Natural killer cell (primary cell): ENCODE measurements around the gene PSEN1. TPM values are rescaled to one million over a fixed set of nuclear protein-coding genes. Genes with fewer than 3 reads are reported as not detected.
"Not testable (repeated sequence)": the region's sequence is repeated elsewhere in the genome, so short reads cannot be mapped to it uniquely, and the experiment has no call there.

ENCODE experiments used
- ATAC-seq, 3 donors: fragments of 150-1000 bp in 2 of 3; fragments of 200-7000 bp in 1 of 3; cut with Tn5 transposase; 1 replicate in 1 of 3; 2 replicates in 2 of 3; pipeline ENCODE4 v1.10.0; 2021; ENCODE audit warnings: mild to moderate bottlenecking in 2 of 3, moderate library complexity in 2 of 3
- DNase-seq, 2 donors: peaks; one replicate each; pipeline versions ENCODE4 v3.0.0 to v3.0.0-alpha.2; 2013 to 2021; ENCODE audit warnings: mixed read lengths in 1 of 2
- H3K27ac ChIP-seq: one replicate; pipeline ENCODE4 v1.5.1; 2013; ENCODE audit warnings: mild to moderate bottlenecking, low read length
- H3K27me3 ChIP-seq: one replicate; pipeline ENCODE4 v1.6.1; 2013; ENCODE audit warnings: low read length; ENCODE audit not compliant: control insufficient read depth, insufficient read depth
- H3K36me3 ChIP-seq: one replicate; pipeline ENCODE4 v1.6.1; 2013; ENCODE audit warnings: low read length; ENCODE audit not compliant: control insufficient read depth, insufficient read depth
- H3K4me1 ChIP-seq: one replicate; pipeline ENCODE4 v1.6.1; 2013; ENCODE audit warnings: low read length; ENCODE audit not compliant: control insufficient read depth, insufficient read depth
- H3K4me3 ChIP-seq: one replicate; pipeline ENCODE4 v1.5.1; 2013; ENCODE audit warnings: low read length
- H3K9me3 ChIP-seq: one replicate; pipeline ENCODE4 v1.6.1; 2013; ENCODE audit warnings: low read length; ENCODE audit not compliant: control insufficient read depth, insufficient read depth
- H3K27ac Mint-ChIP-seq, 2 donors: one replicate each; pipeline ENCODE4 v1.8.0; 2022; ENCODE audit warnings: mild to moderate bottlenecking in 2 of 2, mixed read lengths in 2 of 2, moderate library complexity in 1 of 2
- H3K27me3 Mint-ChIP-seq, 2 donors: one replicate each; pipeline ENCODE4 v1.8.0; 2022; ENCODE audit warnings: low read depth in 2 of 2, mixed read lengths in 2 of 2
- H3K36me3 Mint-ChIP-seq: one replicate; pipeline ENCODE4 v1.8.0; 2022; ENCODE audit warnings: mixed read lengths
- H3K4me1 Mint-ChIP-seq, 2 donors: one replicate each; pipeline ENCODE4 v1.8.0; 2022; ENCODE audit warnings: mixed read lengths in 2 of 2
- H3K4me3 Mint-ChIP-seq: one replicate; pipeline ENCODE4 v1.8.0; 2022; ENCODE audit warnings: mild to moderate bottlenecking, moderate library complexity, mixed read lengths
- H3K9me3 Mint-ChIP-seq, 2 donors: one replicate each; pipeline ENCODE4 v1.8.0; 2022; ENCODE audit warnings: mixed read lengths in 2 of 2
- WGBS: methylation state at CpG from one replicate; pipeline ENCODE4 v1.1.7; 2013; ENCODE audit warnings: missing lambda C conversion rate; ENCODE audit not compliant: insufficient coverage; 5-methylcytosine and 5-hydroxymethylcytosine counted together
- intact Hi-C: fragments of 100-400 bp; cut with micrococcal nuclease; formaldehyde crosslinking; loops from one replicate; pipeline ENCODE4 v1.14.2; 2022
- total RNA-seq, 4 donors: library from RNA; stranded (reverse); fragments of 120-200 nt in 1 of 4; gene quantifications; one replicate each; pipeline versions ENCODE4 v1.2.3 to v1.2.4, GENCODE V29; 2013 to 2022
- TF ChIP-seq, protein P1 (sequence below): fragments of 200-600 bp; IDR thresholded peaks from one replicate; pipeline ENCODE4 v1.8.0; 2022; ENCODE audit warnings: antibody characterized with exemption

Gene PSEN1
- total RNA-seq, 3 donors from 2014 or later (not counting 1 experiment from before 2014, with no cell fraction given), result 47.1 to 62.6 (median 55.2) TPM

DNA sequence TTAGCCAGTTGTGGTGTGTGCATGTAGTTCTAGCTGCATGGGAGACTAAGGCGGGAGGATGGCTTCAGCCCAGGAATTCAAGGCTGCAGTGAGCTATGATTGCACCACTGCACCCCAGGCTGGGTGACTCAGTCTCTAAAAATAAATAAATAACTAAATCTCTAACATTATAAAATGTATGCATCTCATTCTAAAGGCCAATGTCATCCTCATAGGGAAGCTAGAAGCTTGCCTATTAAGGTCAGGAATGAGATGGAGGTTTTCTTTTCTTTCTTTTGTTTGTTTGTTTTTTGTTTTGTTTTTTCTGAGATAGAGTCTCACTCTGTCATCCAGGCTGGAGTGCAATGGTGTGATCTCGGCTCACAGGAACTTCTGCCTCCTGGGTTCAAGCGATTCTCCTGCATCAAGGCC is 52.2 kb downstream of the PSEN1 start:
- no peak for ATAC-seq
- H3K27me3 ChIP-seq, result no peaks in the 10 kb centered on the region
- H3K36me3 Mint-ChIP-seq, result no peaks in the 10 kb centered on the region
- no peaks in the 10 kb centered on the region for H3K27me3 Mint-ChIP-seq
- no peaks in the 10 kb centered on the region for H3K9me3 ChIP-seq
- TF ChIP-seq, protein P1, sequence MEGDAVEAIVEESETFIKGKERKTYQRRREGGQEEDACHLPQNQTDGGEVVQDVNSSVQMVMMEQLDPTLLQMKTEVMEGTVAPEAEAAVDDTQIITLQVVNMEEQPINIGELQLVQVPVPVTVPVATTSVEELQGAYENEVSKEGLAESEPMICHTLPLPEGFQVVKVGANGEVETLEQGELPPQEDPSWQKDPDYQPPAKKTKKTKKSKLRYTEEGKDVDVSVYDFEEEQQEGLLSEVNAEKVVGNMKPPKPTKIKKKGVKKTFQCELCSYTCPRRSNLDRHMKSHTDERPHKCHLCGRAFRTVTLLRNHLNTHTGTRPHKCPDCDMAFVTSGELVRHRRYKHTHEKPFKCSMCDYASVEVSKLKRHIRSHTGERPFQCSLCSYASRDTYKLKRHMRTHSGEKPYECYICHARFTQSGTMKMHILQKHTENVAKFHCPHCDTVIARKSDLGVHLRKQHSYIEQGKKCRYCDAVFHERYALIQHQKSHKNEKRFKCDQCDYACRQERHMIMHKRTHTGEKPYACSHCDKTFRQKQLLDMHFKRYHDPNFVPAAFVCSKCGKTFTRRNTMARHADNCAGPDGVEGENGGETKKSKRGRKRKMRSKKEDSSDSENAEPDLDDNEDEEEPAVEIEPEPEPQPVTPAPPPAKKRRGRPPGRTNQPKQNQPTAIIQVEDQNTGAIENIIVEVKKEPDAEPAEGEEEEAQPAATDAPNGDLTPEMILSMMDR, result no peak
- H3K4me1 ChIP-seq, result no peaks in the 10 kb centered on the region
- H3K27ac Mint-ChIP-seq, result no peak overlapping the region
- peaks cover 29% of the 10 kb centered on the region for H3K36me3 ChIP-seq
- H3K27ac ChIP-seq, result no peak overlapping the region
- H3K9me3 Mint-ChIP-seq, result no peaks in the 10 kb centered on the region
- peaks cover 0 to 3% of the 10 kb centered on the region in 2 donors for H3K4me1 Mint-ChIP-seq
- intact Hi-C loops, result no loop called here
- WGBS, result 96% methylated on average over 3 of the region's 3 CpGs
- DNase-seq, result no peak
- no peak overlapping the region for H3K4me3 ChIP-seq
- H3K4me3 Mint-ChIP-seq, result no peak overlapping the region

DNA sequence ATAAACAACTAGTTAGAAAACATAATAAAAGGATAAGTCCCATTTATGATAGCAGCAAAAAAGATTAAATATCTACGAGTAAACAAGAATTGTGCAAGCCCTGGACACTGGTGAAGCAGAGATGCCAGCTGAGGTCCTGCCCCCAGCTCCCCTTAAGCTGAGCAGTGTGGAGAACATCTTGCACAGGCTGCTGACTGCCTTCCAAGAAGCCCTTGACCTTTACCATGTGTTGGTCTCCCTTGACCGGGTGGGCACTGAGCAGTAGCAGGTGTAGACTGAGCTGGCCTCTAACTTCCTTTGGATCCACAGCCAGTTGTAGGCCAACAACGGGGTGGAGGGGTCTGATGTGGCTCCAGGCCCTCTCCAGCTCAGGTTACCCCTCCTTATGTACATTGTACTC is 53.3 kb downstream of the PSEN1 start:
- H3K27me3 Mint-ChIP-seq, result no peaks in the 10 kb centered on the region
- Histone ChIP-seq H3K9me3 (no peaks in the 10 kb centered on the region), H3K4me3 (no peak overlapping the region), H3K36me3 (peaks cover 36% of the 10 kb centered on the region), H3K4me1 (no peaks in the 10 kb centered on the region), H3K27ac (no peak overlapping the region), H3K27me3 (no peaks in the 10 kb centered on the region)
- ATAC-seq (no peak), DNase-seq (no peak)
- 93% methylated on average over 3 of the region's 3 CpGs for WGBS
- peaks cover 0 to 3% of the 10 kb centered on the region in 2 donors for H3K4me1 Mint-ChIP-seq
- intact Hi-C loops, result no loop called here
- H3K27ac Mint-ChIP-seq, result peak overlapping the region in 1 of 2 donors; percentile 23
- H3K4me3 Mint-ChIP-seq, result no peak overlapping the region
- H3K36me3 Mint-ChIP-seq, result no peaks in the 10 kb centered on the region
- no peaks in the 10 kb centered on the region for H3K9me3 Mint-ChIP-seq
- TF ChIP-seq, protein P1, result no peak

DNA sequence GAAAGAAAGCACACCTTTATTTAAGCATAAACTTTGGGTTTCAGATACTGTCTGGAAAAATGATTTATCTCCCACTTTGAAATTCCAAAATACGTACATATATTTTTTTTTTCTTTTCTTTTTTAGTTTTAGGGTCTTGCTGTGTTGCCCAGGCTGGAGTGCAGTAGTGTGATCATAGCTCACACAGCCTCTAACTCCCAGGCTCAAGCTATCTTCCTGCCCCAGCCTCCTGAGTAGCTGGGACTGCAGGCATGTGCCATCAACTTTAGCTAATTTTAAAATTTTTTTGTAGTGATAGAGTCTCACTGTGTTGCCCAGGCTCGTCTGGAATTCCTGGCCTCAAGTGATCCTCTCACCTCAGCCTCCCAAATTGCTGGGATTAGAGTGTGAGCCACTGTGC is 55.1 kb downstream of the PSEN1 start:
- ATAC-seq (no peak), DNase-seq (no peak)
- intact Hi-C loops, result no loop called here
- Histone ChIP-seq H3K27ac (no peak overlapping the region), H3K27me3 (no peaks in the 10 kb centered on the region), H3K4me3 (no peak overlapping the region), H3K9me3 (no peaks in the 10 kb centered on the region), H3K4me1 (no peaks in the 10 kb centered on the region), H3K36me3 (peaks cover 47% of the 10 kb centered on the region)
- peaks cover 5% of the 10 kb centered on the region for H3K36me3 Mint-ChIP-seq
- H3K27ac Mint-ChIP-seq, result no peak overlapping the region
- no peak overlapping the region for H3K4me3 Mint-ChIP-seq
- H3K4me1 Mint-ChIP-seq, result peaks cover 3 to 4% of the 10 kb centered on the region in 2 donors
- no peaks in the 10 kb centered on the region for H3K27me3 Mint-ChIP-seq
- WGBS, result 86% methylated on average over 1 of the region's 2 CpGs
- TF ChIP-seq, protein P1, result no peak
- H3K9me3 Mint-ChIP-seq, result no peaks in the 10 kb centered on the region

DNA sequence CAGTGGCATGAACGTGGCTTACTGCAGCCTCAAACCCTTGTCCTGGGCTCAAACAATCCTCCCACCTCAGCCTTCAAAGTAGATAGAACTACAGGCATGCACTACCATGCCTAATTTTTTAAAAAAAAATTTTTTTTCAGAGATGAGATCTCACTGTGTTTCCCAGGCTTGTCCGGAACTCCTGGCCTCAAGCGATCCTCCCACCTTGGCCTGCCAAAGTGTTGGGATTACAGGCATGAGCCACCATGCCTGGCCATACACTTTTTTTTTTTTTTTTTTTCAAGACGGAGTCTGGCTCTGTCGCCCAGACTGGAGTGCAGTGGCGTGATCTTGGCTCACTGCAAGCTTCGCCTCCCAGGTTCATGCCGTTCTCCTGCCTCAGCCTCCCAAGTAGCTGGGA is 58.0 kb downstream of the PSEN1 start:
- H3K4me1 ChIP-seq, DNase-seq, H3K4me1 Mint-ChIP-seq, H3K27ac Mint-ChIP-seq, H3K9me3 ChIP-seq, H3K27me3 Mint-ChIP-seq, H3K9me3 Mint-ChIP-seq, ATAC-seq, H3K4me3 Mint-ChIP-seq, intact Hi-C loops, H3K27ac ChIP-seq, H3K27me3 ChIP-seq, H3K4me3 ChIP-seq: not testable (repeated sequence)
- peaks cover 51% of the 10 kb centered on the region for H3K36me3 ChIP-seq
- 95% methylated on average over 8 of the region's 8 CpGs for WGBS
- H3K36me3 Mint-ChIP-seq, result peaks cover 15% of the 10 kb centered on the region
